Panc1 (cell line): ENCODE measurements around the gene NRCAM. TPM values are rescaled to one million over a fixed set of nuclear protein-coding genes. Genes with fewer than 3 reads are reported as not detected.

ENCODE experiments used
- ATAC-seq: fragments of 200-7000 bp; cut with Tn5 transposase; 2 replicates; pipeline ENCODE4 v1.9.1; 2020; ENCODE audit warnings: mild to moderate bottlenecking, moderate library complexity
- BruUV-seq: library from RNA; stranded (reverse); fragments of 400-500 nt; replicated peaks from 2 replicates; lab custom pipeline; 2021; lab: Mats Ljungman, UMichigan
- CTCF ChIA-PET: fragments of 300-600 bp; sonication (Branson Sonifier 250); formaldehyde crosslinking; loops from one replicate; lab custom pipeline; 2022; ENCODE audit warnings: antibody characterized with exemption; lab: Charles Lee
- POLR2A ChIA-PET: fragments of 300-600 bp; sonication (Branson Sonifier 250); formaldehyde crosslinking; loops from one replicate; lab custom pipeline; 2022; ENCODE audit warnings: antibody characterized with exemption; lab: Charles Lee
- DNase-seq: peaks from one replicate; pipeline ENCODE4 v3.0.0-alpha.2; 2010; ENCODE audit warnings: low read depth, low spot score
- H3K27ac ChIP-seq: 2 replicates; pipeline ENCODE4 v1.5.1; 2011; ENCODE audit warnings: mild to moderate bottlenecking, low read length, inconsistent platforms
- H3K27me3 ChIP-seq: fragments of 200-500 bp; sonication (Bioruptor generic); 2 replicates; pipeline ENCODE4 v1.6.0; 2014; ENCODE audit warnings: low read length, inconsistent platforms; ENCODE audit not compliant: control insufficient read depth, insufficient read depth
- H3K36me3 ChIP-seq: fragments of 200-500 bp; sonication (Bioruptor generic); 2 replicates; pipeline ENCODE4 v1.5.1; 2014; ENCODE audit warnings: inconsistent platforms, mild to moderate bottlenecking, low read length, moderate library complexity; ENCODE audit not compliant: control insufficient read depth, insufficient read depth
- H3K4me1 ChIP-seq: 2 replicates; pipeline ENCODE4 v1.5.1; 2011; ENCODE audit warnings: inconsistent platforms, mild to moderate bottlenecking, low read length, moderate library complexity; ENCODE audit not compliant: control insufficient read depth, insufficient read depth
- H3K4me3 ChIP-seq, 2 experiments: 2 replicates each; pipeline ENCODE4 v1.5.1; 2011 to 2012; ENCODE audit warnings: low read depth in 2 of 2, low read length in 2 of 2, mild to moderate bottlenecking in 2 of 2, inconsistent platforms in 1 of 2, moderate library complexity in 1 of 2
- H3K9me3 ChIP-seq: fragments of 200-500 bp; sonication (Bioruptor generic); 2 replicates; pipeline ENCODE4 v1.5.1; 2014; ENCODE audit warnings: low read depth, mild to moderate bottlenecking, inconsistent platforms, low read length, moderate library complexity; ENCODE audit not compliant: control insufficient read depth, insufficient read depth
- POLR2AphosphoS5 ChIP-seq: IDR thresholded peaks from 2 replicates; pipeline ENCODE4 v1.6.1; 2012; ENCODE audit warnings: mild to moderate bottlenecking, low read depth, low read length, moderate library complexity
- SIN3A ChIP-seq: IDR thresholded peaks from 2 replicates; pipeline ENCODE4 v1.6.1; 2012; ENCODE audit warnings: low read depth, mild to moderate bottlenecking, low read length, moderate library complexity, borderline replicate concordance; ENCODE audit not compliant: insufficient read depth
- TCF7L2 ChIP-seq: IDR thresholded peaks from 2 replicates; pipeline ENCODE4 v1.6.1; 2011; ENCODE audit warnings: mild to moderate bottlenecking, low read depth, low read length, inconsistent platforms
- in situ Hi-C: cut with HindIII; loops from 2 replicates; pipeline ENCODE4 v1.10.0; 2016; ENCODE audit warnings: low sequenced_read_pairs, low pct_unique_long_range_greater_than_20kb
- intact Hi-C: fragments of 100-400 bp; cut with micrococcal nuclease; formaldehyde crosslinking; loops from one replicate; pipeline ENCODE4 v1.10.0; 2022; ENCODE audit not compliant: unreplicated experiment
- total RNA-seq: library from RNA; stranded (reverse); gene quantifications from one replicate; pipeline ENCODE4 v1.2.1, GENCODE V29; 2021; ENCODE audit not compliant: unreplicated experiment
- TF ChIP-seq, protein P1 (sequence below), 2 experiments: IDR thresholded peaks; 2 replicates each; pipeline ENCODE4 v1.6.1; 2011 to 2012; ENCODE audit warnings: low read depth in 2 of 2, control low read depth in 1 of 2, low read length in 1 of 2, mild to moderate bottlenecking in 1 of 2, moderate library complexity in 1 of 2; ENCODE audit not compliant: insufficient read depth in 1 of 2
- TF ChIP-seq, protein P2 (sequence below): fragments of 450-650 bp; IDR thresholded peaks from 2 replicates; pipeline ENCODE4 v1.5.1; 2017; ENCODE audit warnings: mild to moderate bottlenecking

Gene NRCAM
- total RNA-seq, 1 experiment from 2014 or later = 0.21 TPM

DNA sequence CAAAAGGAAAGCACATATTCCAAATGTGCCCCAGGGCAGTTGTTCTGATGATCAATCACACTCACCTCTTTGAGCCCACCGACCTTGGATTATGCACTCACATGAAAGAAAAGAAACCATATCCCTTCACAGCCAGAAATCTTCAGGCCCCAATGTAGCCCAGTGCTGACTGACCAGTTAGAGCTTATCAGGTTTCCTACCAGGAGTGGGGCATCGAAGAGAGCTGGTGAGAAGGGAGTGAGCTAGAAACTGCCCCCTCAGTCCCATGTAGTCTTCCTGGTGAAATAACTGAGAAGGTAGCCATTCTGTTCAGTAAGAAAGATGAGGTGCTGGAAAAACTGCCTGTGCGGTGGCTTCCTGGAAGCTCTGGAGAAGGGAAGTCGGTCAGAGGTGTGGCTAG is 32.2 kb downstream of the NRCAM start:
- no peaks in the 10 kb centered on the region for H3K9me3 ChIP-seq
- TF ChIP-seq POLR2AphosphoS5 (no peak), SIN3A (no peak), TCF7L2 (no peak)
- TF ChIP-seq, protein P1, sequence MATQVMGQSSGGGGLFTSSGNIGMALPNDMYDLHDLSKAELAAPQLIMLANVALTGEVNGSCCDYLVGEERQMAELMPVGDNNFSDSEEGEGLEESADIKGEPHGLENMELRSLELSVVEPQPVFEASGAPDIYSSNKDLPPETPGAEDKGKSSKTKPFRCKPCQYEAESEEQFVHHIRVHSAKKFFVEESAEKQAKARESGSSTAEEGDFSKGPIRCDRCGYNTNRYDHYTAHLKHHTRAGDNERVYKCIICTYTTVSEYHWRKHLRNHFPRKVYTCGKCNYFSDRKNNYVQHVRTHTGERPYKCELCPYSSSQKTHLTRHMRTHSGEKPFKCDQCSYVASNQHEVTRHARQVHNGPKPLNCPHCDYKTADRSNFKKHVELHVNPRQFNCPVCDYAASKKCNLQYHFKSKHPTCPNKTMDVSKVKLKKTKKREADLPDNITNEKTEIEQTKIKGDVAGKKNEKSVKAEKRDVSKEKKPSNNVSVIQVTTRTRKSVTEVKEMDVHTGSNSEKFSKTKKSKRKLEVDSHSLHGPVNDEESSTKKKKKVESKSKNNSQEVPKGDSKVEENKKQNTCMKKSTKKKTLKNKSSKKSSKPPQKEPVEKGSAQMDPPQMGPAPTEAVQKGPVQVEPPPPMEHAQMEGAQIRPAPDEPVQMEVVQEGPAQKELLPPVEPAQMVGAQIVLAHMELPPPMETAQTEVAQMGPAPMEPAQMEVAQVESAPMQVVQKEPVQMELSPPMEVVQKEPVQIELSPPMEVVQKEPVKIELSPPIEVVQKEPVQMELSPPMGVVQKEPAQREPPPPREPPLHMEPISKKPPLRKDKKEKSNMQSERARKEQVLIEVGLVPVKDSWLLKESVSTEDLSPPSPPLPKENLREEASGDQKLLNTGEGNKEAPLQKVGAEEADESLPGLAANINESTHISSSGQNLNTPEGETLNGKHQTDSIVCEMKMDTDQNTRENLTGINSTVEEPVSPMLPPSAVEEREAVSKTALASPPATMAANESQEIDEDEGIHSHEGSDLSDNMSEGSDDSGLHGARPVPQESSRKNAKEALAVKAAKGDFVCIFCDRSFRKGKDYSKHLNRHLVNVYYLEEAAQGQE (IDR thresholded peaks at IDR 0.05; ENCODE audit: insufficient read depth in 1 of 2, low read depth in 2 of 2, low read length in 1 of 2) = no peak
- TF ChIP-seq, protein P2, sequence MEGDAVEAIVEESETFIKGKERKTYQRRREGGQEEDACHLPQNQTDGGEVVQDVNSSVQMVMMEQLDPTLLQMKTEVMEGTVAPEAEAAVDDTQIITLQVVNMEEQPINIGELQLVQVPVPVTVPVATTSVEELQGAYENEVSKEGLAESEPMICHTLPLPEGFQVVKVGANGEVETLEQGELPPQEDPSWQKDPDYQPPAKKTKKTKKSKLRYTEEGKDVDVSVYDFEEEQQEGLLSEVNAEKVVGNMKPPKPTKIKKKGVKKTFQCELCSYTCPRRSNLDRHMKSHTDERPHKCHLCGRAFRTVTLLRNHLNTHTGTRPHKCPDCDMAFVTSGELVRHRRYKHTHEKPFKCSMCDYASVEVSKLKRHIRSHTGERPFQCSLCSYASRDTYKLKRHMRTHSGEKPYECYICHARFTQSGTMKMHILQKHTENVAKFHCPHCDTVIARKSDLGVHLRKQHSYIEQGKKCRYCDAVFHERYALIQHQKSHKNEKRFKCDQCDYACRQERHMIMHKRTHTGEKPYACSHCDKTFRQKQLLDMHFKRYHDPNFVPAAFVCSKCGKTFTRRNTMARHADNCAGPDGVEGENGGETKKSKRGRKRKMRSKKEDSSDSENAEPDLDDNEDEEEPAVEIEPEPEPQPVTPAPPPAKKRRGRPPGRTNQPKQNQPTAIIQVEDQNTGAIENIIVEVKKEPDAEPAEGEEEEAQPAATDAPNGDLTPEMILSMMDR = no peak
- ChIA-PET POLR2A (no interaction called here), CTCF (interaction anchor here (0.6 kb wide), 1 partner anchor 130 kb away, joined by 5 read pairs; no protein-coding TSS in a partner anchor)
- ATAC-seq (no peak), DNase-seq (no peak)
- intact Hi-C loops = no loop called here
- H3K4me3 ChIP-seq = no peak overlapping the region
- peaks cover 14% of the 10 kb centered on the region for H3K27me3 ChIP-seq
- no TSS peak for BruUV-seq
- H3K36me3 ChIP-seq = no peaks in the 10 kb centered on the region
- in situ Hi-C loops = no loop called here
- no peak overlapping the region for H3K27ac ChIP-seq
- H3K4me1 ChIP-seq = no peaks in the 10 kb centered on the region

DNA sequence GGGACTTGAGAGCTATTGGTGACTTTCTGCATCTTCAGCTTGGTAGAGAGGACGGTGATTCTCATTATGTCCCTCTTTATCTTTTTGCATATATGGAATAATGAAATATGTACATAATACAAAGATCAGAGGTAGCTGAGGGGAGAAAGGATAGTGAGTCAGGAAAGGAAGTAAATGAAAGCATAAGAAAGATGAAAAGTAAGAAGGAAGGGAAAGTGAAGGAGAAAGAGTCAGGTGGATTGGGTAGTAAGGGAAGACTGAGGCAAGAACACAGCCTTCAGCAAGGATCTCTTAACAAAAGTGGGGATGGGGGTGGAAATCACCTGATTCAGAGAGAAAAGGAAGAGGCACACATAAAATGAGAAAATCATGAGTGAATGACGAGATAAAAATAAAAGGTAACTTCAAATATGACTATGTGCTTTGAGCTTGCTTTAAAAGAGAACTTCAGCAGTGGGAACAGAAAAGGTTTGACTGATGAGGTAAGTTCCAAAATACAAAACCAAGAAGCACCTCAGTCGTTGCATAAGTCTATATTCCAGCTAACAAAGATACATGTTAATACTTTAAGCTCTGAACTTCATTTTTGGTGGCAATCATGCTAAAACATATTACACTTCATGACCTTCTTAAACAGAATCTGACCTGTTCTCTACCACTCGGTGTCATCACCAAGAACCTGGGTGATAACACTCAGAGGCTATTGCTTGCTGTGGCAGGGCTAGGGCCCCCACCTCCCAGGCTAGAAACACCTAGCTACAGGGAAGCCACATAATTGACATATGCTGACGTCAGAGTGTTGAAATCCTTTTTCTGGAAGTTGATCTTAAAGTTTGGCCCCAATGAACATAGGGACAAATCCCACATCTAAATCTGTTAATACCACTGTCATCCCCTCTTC is 32.9 kb downstream of the NRCAM start:
- intact Hi-C loops = no loop called here
- CTCF ChIA-PET = interaction anchor here (0.6 kb wide), 1 partner anchor 129 kb away, joined by 5 read pairs; no protein-coding TSS in a partner anchor
- no peak for DNase-seq
- POLR2A ChIA-PET = no interaction called here
- Histone ChIP-seq H3K27me3 (peaks cover 14% of the 10 kb centered on the region), H3K4me3 (no peak overlapping the region), H3K27ac (no peak overlapping the region), H3K36me3 (no peaks in the 10 kb centered on the region), H3K9me3 (no peaks in the 10 kb centered on the region), H3K4me1 (no peaks in the 10 kb centered on the region)
- TF ChIP-seq TCF7L2 (no peak), SIN3A (no peak), POLR2AphosphoS5 (no peak)
- TF ChIP-seq, protein P2 = no peak
- TF ChIP-seq, protein P1 (IDR thresholded peaks at IDR 0.05; ENCODE audit: insufficient read depth in 1 of 2, low read depth in 2 of 2, low read length in 1 of 2) = no peak
- no TSS peak for BruUV-seq
- in situ Hi-C loops = no loop called here
- ATAC-seq = no peak
